GM18520 (cell line): ENCODE data around the gene METTL8.
"Not testable (repeated sequence)": the region's sequence is repeated elsewhere in the genome, so short reads cannot be mapped to it uniquely, and the experiment has no call there.

ENCODE experiments used
- ATAC-seq: cut with Tn5 transposase; IDR thresholded peaks from one replicate; pipeline ENCODE4 v1.9.1; 2021; ENCODE audit not compliant: unreplicated experiment

The METTL8 gene

DNA sequence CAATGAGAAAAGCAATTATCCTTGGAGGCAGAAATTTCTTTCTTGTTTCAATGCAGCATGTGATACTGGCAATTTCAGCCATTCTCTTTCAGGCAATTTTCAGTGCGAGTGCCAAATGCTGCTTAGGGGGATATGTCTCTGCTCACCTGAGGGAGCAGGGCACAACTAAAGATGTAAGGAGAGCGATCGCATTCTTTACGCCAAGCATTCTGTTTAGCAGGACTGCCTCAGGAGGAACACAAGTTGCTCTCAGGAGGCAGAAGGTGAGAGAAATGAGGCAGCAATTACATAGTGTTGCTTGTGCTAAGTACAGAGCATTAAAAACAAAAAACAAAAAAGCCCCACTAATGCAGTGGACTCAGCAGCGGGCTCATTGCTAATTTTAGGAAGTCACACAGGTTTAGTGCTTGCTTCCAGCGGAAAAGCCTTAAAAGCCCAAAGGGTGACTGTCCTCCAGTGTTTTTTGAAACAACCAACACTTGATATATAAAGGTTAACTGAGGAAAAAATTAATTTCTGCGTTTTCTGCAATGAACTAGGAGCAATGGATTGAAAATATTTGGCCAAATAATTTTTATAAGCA is 116.9 kb downstream of the METTL8 start:
- ATAC-seq, result no peak

DNA sequence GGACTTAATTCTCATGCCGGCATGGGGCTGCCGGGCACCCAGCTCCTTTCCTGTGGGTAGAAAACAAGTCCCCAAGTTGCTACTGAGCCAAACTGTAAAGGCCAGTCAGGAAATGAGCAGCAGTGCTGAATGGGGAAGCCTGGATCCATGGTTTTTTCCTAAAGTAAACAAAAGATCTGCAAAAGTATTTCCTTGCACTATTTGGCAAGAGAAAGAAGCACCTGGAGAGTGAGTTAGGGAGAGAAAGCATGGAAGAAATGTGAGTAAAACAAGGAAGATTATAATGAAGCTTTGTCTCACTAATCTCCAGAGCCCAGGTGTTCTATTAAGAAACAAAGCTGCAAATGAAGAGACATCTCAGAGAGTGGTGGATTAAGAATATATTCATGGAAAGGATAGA is 117.6 kb downstream of the METTL8 start:
- no peak for ATAC-seq

DNA sequence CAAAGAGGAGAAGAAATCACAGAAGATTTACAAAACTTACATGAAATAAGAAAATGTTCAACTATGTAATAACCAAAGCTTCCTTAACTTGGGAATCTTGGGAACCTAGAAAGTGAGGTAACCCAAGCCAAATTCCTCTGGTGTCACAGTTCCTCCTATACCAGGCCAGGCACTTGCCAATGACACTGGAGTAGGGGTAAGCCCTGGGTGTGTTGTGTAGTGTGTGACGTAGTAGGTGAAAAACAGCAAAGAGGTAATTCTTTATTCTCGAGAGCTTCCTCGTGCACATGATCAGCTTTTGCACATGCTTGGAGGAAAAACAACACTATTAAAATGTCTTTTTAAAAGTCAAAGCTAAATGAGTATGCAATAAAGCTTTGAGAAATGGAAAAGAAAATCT is 118.0 kb downstream of the METTL8 start:
- no peak for ATAC-seq

DNA sequence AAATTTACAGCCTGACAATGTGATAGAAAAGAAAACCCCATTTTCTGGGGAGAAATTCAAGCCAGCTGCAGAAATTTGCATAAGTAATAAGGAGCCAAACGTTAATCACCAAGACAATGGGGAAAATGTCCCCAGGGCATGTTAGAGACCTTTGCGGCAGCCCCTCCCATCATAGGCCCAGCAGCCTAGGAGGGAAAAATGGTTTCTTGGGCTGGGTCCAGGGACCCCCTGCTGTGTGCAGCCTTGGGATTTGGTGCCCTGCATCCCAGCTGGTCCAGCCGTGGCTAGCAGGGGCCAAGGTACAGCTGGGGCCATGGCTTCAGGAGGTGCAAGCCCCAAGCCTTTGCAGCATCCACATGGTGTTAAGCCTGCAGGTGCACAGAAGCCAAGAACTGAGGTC is 121.6 kb downstream of the METTL8 start:
- ATAC-seq, result not testable (repeated sequence)

DNA sequence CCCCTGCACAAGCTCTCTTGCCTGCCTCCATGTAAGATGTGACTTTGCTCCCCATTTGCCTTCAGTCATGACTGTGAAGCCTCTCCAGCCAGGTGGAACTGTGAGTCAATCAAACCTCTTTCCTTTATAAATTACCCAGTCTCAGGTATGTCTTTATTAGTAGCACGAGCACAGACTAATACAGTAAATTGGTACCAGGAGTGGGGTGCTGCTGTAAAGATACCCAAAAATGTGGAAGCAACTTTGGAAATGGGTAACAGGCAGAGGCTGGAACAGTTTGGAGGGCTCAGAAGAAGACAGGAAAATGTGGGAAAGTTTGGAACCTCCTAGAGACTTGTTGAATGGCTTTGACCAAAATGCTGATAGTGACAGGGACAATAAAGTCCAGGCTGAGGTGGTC is 122.2 kb downstream of the METTL8 start:
- not testable (repeated sequence) for ATAC-seq

DNA sequence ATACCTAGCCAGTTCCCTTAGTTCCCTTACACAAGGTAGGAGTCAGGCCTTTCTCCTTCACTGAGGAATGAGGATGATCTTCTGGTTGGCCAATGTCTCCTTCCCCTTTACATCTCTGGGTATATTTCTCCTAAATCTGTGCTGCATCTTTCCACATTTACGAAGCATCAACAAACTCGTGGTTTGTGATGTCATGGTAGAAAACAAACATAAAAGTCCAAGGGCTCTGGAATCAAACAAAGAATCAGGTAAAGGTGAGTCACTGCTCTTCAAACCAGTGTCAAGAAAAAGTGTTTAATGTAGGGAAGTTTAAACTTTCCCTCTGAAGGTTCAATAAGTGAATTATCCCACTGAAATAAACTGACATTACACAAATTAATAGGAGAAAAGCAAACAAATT is 122.9 kb downstream of the METTL8 start:
- ATAC-seq, result no peak

DNA sequence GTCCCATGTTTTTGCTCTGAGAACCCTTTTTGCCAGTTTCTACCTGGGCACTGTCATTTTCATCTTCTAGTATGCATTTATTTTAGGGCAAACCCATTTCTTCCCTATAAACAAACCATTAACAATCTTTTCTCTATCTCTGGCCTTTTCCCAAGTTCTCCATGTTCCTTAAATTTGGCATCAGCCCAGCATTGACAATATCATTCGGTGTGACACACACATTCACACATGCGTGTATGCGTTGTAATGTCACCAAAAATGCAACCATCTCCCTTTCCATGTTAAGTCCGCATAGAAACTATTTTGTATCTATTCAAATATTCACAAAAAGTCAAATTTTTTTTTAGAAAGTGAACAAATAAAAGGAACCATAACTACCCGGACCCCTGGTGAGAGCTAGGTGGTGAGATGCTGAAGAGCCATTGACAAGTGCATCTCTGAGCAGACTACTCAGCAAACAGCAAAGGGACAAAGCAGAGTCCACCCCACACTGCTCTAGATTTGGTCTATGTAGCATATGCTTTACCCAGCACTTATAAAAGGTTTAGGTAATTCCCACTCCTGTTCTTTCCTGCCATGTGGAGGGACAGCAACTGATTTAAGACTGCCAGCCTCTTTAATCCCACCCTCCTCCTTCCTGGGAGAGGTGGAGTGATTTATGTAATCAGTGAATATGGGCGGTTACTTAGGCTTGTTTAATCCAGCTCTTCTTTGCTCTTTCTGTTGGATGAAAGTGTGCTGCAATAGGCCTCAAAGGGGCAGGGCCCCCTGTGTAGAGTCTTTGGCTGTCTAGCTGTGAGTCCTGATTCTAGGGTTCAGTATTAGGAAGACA is 124.1 kb downstream of the METTL8 start:
- no peak for ATAC-seq

DNA sequence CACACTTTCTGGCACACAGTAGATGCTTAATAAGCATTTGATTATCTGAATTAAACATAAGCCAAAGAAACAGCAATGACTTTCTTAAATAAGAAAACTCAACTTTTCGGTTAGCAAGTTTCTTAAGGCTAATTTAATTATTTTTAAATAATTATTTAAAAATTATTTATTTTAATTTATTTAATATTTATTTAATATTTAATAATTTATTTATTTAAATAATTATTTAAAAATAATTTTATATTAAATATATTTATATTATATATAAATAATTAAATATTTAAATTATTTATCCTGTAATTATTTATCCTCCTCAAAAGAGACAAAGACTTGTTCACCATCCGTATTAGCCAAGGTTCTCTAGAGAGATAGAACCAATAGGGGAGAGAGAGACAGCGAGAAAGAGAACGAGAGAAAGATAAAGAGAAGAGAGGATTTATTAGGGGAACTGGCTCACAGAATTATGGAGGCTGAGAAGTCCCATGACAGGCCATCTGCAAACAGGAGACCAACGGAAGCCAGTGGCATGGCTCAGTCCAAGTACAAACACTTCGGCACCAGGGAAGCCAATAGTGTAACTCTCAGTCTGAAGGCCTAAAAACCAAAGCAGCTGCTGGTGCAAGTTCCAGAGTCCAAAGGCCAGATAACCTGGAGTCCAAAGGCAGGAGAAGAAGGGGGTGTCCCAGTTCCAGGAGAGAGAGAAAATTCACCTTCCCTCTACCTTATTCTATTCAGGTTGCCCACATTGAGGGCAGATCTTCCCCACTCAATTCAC is 125.3 kb downstream of the METTL8 start:
- ATAC-seq, result no peak

DNA sequence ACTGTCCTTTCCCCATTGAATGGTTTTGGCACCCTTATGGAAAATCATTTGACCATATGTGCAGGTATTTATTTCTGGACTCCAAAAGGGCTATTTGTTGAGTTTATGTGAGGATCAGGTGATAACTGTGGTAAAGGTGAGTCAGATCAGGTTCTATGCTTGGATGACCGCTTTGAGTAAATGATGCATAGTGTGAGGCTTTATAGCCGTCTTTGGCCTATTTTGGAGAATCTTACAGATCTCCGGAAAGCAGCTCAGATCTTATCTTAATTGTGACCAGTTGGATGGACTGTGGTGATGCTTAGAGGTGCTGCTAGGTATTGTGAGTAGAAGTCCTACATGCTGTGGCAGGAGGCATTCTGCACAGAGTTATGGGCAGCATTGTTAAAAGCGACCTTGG is 126.2 kb downstream of the METTL8 start:
- ATAC-seq, result peak; percentile 74

DNA sequence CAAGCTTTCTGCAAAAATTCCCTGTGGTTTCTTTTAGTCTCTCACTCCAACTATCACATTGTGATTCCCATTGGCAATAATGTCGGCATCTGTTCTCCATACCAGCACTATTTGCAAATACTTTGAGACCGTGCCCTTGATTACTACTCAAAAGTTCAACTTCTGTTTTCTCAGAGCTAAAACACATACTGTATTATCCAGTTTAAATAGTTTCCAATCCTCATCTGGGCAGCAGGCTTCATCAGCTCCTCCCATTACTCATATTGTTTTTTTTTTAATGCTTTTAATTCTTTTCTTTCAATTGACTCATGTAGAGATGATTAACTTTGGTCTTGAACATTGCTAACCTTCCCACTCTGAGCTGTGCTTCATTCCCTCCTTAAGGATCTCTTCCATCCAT is 135.8 kb downstream of the METTL8 start:
- ATAC-seq, result no peak

DNA sequence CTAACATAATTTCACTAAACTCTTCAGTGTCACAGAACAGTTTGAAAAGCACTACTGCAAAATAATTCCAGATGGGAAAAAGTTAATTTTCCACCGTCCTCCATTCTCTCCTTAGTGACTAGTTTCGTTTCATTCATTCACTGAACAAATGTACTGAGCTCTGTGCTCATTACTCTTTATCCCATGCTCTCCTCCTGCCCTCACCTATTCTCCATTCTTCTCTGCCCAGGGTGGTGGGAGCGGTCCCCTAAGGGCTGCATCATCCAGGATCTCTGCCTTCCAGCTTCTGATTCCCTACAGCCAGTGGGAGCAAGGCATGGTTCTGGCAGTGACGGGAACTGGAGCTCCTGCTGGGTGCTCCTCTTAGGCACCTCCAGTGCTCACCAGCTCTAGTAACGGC is 139.2 kb downstream of the METTL8 start:
- no peak for ATAC-seq

DNA sequence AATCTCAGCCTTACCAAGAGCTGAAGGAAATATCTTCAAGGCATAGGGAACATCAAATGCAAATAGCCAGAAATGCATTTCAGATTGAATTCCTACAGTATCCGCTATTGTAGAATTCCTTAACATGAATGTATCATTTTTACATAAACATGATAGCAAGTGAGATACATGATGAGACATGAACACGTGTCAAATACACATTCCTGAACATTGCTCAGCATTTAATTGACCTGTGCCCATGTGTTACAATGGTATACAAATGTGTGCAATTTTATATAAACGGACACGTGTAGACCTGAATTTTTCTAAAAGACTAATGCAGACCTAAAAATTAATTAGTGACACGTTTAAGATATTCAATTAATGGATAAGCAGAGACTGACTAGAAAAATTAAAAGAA is 140.1 kb downstream of the METTL8 start:
- ATAC-seq, result no peak

DNA sequence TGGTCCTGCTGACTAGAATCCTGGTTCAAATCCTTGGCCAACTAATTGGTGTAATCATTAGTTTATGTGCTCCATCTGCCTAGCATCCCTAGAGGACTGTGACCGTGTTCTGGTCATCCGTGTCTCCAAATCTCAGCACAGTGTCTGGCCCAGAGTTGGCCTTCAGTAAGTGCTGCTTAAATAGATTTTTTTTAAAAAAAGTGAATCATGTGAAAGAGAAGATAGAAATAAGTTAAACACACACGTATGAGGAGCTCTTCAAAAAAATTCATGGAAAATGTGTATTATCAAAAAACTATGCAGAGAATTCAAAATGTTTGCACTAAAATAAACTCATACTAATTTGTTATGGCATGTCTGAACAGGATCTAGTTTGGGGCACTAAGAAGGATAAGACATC is 143.8 kb downstream of the METTL8 start:
- ATAC-seq, result no peak

DNA sequence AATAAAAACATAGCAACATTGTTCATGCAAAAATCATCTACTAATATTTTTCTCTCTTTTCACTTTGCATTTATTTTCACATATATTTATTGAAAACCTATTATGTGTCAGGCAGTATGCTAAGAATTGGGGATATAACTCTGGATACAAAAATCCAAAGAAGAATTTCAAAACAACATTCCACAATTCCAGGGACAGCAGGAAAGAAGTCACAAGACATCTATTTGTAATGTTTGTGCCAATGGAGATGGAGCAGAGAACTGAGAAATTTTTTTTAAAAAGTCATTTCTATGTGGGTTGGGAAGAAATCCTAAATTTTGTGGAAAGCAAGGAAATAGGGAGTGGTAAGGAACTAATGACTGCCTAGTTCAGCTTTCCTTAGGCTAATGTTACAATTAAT is 144.5 kb downstream of the METTL8 start:
- no peak for ATAC-seq

DNA sequence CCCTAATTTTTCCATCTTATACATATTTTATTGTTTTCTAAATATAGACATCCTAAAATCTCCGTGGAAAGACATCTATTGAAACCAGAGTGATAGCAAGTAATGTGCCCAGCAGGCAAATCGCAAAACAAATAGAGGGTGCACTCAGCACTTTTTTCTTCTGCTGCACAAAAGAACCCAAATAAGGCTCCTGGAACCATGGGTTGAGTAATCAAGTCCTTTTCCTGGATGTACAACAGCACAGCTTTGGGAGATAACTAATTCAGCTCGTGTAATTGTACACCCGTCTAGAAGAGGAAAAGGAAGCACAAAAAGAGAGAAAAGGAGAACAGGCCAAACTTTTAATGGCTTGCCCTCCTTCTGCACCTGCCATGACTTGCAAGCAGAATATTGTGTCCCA is 146.2 kb downstream of the METTL8 start:
- ATAC-seq, result no peak

DNA sequence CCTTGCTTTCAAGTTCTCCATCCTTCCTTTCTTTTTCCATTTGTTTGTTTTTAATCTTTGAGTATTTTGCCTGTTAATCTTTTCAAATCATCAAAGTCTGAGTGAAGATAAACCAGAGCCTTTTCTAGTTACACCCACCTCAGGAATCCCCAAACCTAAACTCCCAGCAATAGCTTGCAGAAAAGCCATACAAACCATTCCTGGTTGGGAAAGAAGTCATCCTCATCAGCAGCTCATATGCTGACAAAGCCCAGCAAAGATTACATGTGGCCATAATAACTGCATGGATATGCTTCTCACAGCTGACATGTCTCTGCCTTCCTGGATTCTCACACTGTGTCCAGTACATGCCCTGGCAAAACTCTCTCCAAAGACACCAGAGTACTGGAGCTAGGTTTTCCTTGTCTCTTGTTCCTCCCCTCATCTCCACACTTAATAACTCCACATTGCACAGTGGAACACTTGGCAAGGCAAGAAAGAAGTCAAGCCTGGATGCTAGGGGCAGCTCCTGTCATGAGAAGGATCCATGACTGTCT is 146.7 kb downstream of the METTL8 start:
- ATAC-seq, result no peak

DNA sequence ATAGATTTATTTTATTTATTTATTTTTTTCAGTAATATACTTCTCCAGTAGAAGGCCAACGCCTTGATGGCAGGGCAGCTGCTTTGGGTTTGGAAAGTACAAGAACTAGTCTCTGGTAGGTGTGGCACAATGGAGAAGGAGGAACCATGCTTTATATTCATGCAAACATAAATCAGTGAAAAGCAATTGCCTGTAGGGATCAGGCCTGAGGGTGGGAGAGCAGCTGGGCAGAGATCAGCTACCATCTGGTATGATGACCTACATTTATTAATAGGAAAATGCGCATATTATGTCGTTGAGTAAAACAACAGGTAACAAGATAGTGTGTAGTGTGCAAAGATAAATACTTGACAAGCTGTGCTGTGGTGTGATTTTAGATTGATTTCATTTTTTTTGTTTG is 152.7 kb downstream of the METTL8 start:
- no peak for ATAC-seq

DNA sequence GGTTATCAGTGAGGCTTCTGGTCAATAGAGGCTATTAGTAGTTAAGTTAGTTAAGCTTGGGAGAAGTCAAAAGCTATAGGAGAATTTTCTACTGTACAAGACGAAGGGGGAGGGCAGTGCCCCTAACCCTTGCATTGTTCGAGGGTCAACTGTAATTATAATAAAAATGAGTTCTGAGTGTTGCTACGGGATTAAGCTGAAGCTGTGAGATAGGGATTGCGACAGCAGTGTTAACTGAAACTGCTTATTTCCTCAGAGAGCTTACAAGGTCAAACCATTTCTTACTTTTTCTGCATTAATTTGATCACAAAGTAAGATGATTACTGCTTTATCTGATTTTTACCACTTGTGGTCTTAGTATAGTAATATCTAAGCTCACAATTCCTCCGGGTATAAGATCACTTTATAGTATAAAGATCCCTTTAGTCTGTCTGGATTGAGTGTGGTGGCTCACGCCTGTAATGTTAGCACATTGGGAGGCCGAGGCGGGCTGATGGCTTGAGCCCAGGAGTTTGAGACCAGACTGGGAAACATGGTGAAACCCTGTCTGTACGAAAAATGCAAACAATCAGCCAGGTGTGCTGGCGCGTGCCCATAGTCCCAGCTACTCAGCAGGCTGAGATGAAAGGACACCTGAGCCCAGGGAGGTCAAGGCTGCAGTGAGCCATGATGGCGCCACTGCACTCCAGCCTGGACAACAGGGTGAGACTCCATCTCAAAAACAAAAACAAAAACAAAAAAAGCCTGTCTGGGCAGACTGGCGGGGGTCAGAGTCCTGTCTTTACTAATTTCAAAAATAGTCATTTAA is 153.6 kb downstream of the METTL8 start:
- ATAC-seq, result no peak

DNA sequence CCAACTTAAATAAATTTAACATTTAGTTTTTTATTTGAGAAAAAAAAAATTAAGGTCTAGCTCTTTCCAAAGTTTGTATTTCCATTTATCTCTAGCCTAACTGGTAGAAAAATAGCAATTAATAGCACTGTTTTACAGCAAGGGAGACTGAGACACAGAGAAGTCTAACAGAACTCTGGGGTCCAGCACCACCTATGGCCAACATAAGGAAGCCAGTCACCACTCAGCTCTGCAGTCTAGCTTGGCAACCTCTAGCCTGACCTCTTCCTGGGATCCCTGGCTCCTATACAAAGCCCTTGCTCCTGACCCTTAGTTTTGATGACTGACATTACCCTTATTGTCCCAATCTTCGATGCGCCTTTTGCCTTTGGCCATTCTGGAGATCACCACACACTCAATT is 159.0 kb downstream of the METTL8 start:
- ATAC-seq, result no peak

DNA sequence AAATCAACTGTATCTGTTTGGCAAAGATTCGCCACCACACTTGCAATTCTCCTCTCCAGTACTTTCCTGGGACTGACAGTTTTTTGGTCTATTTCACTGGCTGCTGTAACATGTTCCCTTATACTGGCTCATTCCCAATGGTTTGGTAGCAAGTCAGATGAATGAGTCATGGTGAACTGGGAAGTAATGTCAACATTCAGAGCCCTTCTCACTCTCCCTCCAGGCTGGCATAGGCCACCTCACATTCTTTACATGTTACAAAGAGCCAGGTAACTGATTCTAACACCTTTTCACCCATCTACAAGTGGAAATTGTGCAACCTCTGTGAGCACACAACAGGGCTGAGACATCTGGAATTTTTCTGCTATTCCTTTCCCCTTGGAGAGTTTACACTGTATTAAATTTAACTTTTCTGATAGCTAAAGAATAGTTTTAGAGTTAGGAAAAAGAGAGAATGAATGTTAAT is 161.8 kb downstream of the METTL8 start:
- no peak for ATAC-seq

DNA sequence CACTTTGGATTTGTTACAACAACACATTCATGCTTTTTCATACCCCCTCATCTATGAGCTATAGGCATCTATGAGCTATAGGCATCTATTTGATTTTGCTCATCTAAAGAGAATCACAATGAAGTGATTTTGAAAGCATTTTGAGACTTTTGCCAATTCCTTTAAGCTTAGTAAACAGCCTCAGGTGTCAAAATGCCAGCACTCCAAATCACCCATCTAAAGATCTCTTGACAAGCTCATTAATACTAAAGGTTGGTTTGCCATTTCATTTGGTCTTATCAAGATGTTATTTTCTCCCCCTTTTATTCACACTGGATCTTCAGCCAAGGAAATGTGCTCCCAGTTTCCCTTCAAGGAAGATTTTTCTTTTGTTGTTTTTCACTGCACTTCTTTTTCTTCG is 162.4 kb downstream of the METTL8 start:
- ATAC-seq, result no peak
